Effector memory CD4-positive, alpha-beta T cell (primary cell): ENCODE measurements around the gene NFIX.

ENCODE experiments used
- DNase-seq, 3 donors: peaks; one replicate each; pipeline ENCODE4 v3.0.0-alpha.2; 2020
- H3K27ac ChIP-seq: 2 replicates; pipeline ENCODE4 v1.7.0; 2013; ENCODE audit warnings: mild to moderate bottlenecking, low read length, moderate library complexity; ENCODE audit not compliant: insufficient read depth, poor library complexity, severe bottlenecking
- H3K27me3 ChIP-seq: replicated peaks from 2 replicates; pipeline ENCODE4 v1.7.0; 2013; ENCODE audit warnings: mild to moderate bottlenecking, low read length; ENCODE audit not compliant: insufficient read depth, control insufficient read depth, poor library complexity, severe bottlenecking
- H3K36me3 ChIP-seq: 2 replicates; pipeline ENCODE4 v1.7.0; 2013; ENCODE audit warnings: mild to moderate bottlenecking, low read length, moderate library complexity; ENCODE audit not compliant: control insufficient read depth, insufficient read depth
- H3K4me1 ChIP-seq: 2 replicates; pipeline ENCODE4 v1.7.0; 2013; ENCODE audit warnings: low read length, mild to moderate bottlenecking; ENCODE audit not compliant: control insufficient read depth, insufficient read depth, poor library complexity, severe bottlenecking
- H3K4me3 ChIP-seq: 2 replicates; pipeline ENCODE4 v1.7.0; 2013; ENCODE audit warnings: low read length, low read depth, mild to moderate bottlenecking; ENCODE audit not compliant: insufficient read depth, poor library complexity, severe bottlenecking
- H3K9me3 ChIP-seq: 2 replicates; pipeline ENCODE4 v1.7.0; 2013; ENCODE audit warnings: mild to moderate bottlenecking, low read length, moderate library complexity; ENCODE audit not compliant: control insufficient read depth

NFIX gene

DNA sequence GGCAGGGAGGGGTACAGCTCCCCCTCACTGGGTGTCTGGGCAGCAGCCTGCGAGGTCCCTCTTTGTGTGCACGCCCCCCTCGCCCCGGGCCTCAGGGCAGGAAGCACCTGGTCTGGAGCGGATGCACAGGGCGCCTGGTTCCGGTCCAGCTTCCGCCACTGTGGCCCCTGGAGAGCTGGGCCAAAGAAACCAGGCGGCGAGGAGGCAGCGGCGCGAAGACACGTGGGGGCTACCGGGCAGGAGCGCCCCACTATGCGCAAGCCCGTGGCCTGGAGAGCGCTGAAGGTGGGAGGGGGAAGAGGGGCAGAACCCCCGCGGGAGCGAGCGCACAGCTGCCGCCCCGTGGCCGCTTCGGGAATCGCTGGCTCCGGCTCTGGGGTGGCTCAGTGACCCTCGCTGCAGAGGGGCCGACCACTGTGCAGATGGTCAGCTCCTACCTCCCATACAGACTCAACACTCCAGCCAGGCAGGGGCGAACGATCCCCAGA lies 109.1 kb downstream of the NFIX start:
- DNase-seq, result peak in 2 of 3 donors; percentile 44 to 57
- Histone ChIP-seq H3K27ac (peak overlapping the region; percentile 66), H3K4me1 (peaks cover 51% of the 10 kb centered on the region), H3K4me3 (peak overlapping the region; percentile 68), H3K27me3 (no peaks in the 10 kb centered on the region), H3K36me3 (peaks cover 4% of the 10 kb centered on the region), H3K9me3 (no peaks in the 10 kb centered on the region)

DNA sequence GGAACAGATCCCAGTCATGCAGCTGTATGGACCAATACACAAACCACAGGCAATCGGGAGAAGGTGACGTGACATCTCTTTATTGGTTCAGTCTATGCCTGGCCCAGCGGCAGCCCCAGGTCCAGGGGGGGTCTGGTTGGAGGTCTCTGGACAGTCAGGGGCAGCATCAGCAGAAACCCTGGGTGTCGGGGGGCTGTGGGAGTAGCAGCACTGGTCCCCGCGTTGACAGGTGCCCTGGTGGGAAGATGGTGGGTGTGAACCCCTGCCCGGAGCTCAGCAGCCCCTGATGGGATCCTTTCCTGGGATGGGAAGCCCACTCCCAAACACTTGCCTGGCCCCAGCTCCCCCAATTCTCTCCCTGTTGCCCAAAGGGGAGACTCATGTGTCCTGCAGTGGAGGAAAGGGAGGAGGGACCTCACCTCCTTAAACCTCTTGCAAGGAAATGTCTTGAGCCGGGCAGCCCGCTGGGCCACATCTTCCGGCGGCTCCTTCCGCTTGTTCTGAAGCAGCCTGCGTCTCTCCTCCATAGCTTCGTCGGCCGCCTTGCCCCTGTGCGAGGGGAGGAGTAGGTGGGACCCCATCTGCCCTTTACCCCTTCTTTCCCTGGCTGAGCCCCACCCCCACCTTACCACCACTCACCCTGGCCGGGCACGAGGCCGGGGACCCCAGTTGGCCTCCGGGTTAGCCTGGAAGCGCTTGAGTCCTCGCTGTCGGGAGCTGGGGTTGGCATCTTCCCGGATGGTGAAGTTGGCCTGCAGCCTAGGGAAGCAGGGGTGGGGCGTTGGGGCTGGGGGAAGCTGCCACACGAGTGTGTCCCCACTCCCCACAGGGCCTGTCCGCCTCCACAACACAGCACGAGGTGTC lies 109.8 kb downstream of the NFIX start:
- Histone ChIP-seq H3K9me3 (no peaks in the 10 kb centered on the region), H3K36me3 (peaks cover 9% of the 10 kb centered on the region), H3K27me3 (no peaks in the 10 kb centered on the region), H3K4me3 (peak overlapping the region; percentile 68), H3K4me1 (peaks cover 46% of the 10 kb centered on the region), H3K27ac (peak overlapping the region; percentile 66)
- DNase-seq, result no peak

DNA sequence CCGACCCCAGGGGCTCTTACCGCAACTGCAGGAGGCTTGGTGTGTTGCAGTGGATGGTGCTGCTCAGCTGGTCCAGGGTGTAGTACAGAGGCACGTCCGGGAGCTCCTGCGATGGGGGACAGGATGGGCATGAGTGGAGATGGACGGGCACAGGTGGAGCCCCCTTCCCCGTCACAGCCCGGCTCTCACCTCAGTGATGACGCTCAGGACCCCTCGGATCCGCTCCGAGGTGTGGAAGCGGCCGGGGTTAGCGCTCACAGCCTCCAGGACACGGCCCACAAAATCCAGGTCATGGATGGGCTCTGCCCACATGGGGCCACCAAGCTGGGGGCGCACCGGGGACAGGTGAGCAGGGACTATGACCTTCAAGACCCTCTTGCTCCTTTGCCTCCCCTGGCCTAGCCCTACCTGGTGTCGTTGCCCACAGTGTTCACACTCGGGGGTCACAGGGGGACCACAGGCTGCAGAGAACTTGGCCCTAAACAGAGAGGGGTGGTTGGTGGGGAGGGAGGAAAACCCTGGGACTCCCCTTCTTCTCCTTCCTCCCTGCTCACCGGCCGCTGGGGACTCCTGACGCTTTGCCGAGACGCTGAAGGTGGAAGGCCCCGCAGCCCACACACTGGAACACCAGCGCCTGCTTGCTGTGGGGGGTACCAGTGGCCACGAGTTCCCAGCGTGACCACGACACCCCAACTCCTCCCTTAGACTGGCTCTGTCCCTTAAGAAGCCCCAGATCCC lies 114.3 kb downstream of the NFIX start:
- no peak overlapping the region for H3K4me3 ChIP-seq
- H3K27me3 ChIP-seq, result no peaks in the 10 kb centered on the region
- peaks cover 24% of the 10 kb centered on the region for H3K36me3 ChIP-seq
- H3K4me1 ChIP-seq, result peaks cover 7% of the 10 kb centered on the region
- DNase-seq, result no peak
- H3K27ac ChIP-seq, result no peak overlapping the region
- no peaks in the 10 kb centered on the region for H3K9me3 ChIP-seq

DNA sequence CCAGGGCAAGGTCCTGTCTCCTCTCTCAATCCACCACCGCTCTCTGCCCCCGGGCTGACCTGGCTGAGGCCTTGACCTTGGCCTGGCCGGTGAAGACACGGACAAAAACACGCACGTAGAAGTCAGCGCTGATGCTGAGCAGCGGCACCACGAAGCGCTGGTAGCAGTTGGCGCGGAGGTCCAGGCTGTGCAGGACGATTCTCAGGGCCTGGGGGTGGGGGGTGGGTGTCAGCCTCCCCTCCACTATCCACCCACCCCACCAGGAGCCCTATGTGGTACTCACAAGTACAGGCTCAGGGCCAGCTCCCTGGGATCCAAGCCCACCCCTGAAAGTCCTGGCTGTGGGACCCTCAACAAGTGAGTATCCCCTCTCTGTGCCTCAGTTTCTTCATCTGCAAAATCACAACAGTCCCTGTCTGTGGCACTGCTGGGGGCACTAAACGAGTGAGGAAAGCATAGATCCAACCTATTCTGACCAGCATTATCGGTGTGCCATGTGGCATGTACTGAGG lies 114.9 kb downstream of the NFIX start:
- Histone ChIP-seq H3K4me1 (peaks cover 4% of the 10 kb centered on the region), H3K4me3 (no peak overlapping the region), H3K9me3 (no peaks in the 10 kb centered on the region), H3K27me3 (no peaks in the 10 kb centered on the region), H3K36me3 (peaks cover 24% of the 10 kb centered on the region), H3K27ac (no peak overlapping the region)
- no peak for DNase-seq

DNA sequence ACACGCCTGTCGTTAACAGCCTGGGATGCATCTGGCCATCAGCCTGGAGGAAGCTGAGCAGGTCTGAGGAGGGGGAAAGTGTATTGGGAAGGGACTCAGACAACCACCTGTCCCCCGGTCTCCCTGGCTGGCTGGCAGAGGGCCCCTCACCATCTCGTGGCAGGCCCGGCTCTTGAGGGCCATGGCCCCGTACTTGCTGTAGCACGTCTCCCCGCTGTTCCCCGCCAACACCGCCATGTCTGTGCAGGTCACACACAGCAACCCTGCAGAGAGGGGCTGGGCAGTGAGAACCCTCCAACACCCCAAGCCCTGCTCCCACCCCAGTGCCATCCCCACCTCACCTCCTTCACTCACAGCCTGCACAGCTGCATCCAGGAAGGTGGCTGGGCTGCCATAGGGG lies 117.3 kb downstream of the NFIX start:
- no peak for DNase-seq
- Histone ChIP-seq H3K36me3 (peaks cover 24% of the 10 kb centered on the region), H3K9me3 (no peaks in the 10 kb centered on the region), H3K27me3 (no peaks in the 10 kb centered on the region), H3K27ac (no peak overlapping the region), H3K4me1 (peaks cover 22% of the 10 kb centered on the region), H3K4me3 (no peak overlapping the region)

DNA sequence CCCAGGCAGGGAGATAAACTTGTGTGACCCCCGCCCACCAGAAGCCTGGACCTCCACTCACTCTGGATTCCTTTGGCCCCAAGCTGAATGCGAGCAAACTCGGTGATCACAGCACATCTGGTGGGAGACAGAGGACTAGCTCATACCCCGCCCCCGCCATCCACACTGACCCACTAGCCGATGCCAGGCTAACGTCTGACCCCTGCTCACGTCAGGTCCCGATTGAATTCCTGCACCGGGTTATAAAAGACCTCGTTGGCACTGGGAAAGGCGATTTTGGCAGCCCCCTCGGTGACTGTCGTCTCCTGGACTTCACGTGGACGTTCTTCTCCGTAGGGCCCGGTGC lies 120.6 kb downstream of the NFIX start:
- no peak for DNase-seq
- H3K4me1 ChIP-seq, result peaks cover 36% of the 10 kb centered on the region
- peak overlapping the region; percentile 80 for H3K4me3 ChIP-seq
- peak overlapping the region; percentile 69 for H3K27ac ChIP-seq
- no peaks in the 10 kb centered on the region for H3K9me3 ChIP-seq
- H3K36me3 ChIP-seq, result peaks cover 13% of the 10 kb centered on the region
- H3K27me3 ChIP-seq, result no peaks in the 10 kb centered on the region

DNA sequence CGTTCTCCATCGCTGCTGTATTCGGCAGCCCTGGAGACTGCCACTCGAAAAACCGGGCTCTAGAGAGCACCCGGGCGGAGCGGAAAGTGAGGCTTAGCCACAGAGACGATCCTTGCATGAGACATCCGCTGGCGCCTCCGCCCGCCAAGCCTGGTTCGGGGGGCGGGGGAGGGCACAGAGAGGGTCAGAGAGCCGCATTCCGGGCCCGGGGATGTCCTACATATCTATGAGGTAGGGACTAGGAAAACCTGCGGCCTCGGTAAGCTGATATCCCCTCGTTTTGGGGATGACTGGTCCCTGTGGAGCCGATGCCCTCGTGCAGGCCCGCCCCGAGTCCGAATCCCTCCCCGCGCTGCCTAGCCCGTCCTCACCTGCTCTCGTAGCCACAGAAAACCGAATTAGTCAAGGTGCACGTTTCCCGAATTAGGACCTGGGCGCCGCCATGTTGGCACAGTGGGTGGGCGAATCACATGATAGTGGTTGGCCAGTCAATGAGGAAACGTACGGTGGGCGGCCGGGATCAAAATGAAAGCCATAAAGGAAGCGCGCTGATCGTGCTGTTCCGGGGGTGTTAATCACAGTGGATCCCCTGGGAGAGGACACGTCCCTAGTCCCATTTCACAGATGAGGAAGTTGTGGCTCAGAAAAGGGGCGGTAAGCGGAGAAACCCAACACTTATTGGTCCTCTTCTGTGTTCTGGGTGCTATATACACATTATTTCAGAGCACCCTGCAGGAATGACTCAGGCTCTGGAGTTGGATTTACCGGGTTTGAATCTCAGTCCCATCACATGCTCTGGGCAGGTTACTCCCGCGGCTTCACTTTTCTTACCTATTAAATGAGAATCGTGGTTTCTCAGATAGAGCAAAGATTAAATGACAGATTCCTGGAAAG lies 121.3 kb downstream of the NFIX start, which contains the start of gene TRMT1:
TSS of gene TRMT1 (minus strand) at position 459 of the 894 bp plus-strand sequence. CDS start at position 118, 341 bp downstream.
- Histone ChIP-seq H3K27me3 (no peaks in the 10 kb centered on the region), H3K9me3 (no peaks in the 10 kb centered on the region), H3K36me3 (peaks cover 13% of the 10 kb centered on the region), H3K4me1 (peaks cover 36% of the 10 kb centered on the region), H3K27ac (peak within 1 kb of the TSS; percentile 69), H3K4me3 (peak within 1 kb of the TSS; percentile 80)
- peak; percentile 79 to 87 (median 82) for DNase-seq

DNA sequence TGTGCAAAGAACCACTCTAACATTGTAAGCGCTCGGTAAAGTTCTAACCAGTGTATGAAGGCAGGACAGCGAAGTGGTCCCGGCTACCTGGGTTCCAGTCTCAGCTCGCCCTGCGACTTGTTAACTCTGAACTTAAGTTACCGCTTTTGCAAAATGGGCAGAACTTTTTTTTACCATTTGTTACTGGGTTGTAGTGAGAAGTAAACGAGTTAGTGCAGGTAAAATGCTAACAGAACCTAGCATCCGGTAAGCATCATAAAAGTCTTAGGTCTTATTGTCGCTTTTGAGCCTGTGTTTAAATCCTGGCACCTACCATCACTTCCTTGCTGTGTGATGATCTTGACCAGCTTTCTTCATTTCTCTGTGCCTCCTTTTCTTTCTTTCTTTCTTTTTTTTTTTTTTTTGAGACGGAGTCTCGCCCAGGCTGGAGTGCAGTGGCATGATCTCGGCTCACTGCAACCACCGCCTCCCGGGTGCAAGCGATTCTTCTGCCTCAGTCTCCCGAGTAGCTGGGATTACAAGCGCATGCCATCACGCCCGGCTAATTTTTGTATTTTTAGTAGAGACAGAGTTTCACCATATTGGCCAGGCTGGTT lies 122.0 kb downstream of the NFIX start:
- H3K4me3 ChIP-seq, result peak overlapping the region; percentile 80
- no peak for DNase-seq
- peaks cover 36% of the 10 kb centered on the region for H3K4me1 ChIP-seq
- peaks cover 13% of the 10 kb centered on the region for H3K36me3 ChIP-seq
- no peaks in the 10 kb centered on the region for H3K27me3 ChIP-seq
- no peaks in the 10 kb centered on the region for H3K9me3 ChIP-seq
- peak overlapping the region; percentile 69 for H3K27ac ChIP-seq

DNA sequence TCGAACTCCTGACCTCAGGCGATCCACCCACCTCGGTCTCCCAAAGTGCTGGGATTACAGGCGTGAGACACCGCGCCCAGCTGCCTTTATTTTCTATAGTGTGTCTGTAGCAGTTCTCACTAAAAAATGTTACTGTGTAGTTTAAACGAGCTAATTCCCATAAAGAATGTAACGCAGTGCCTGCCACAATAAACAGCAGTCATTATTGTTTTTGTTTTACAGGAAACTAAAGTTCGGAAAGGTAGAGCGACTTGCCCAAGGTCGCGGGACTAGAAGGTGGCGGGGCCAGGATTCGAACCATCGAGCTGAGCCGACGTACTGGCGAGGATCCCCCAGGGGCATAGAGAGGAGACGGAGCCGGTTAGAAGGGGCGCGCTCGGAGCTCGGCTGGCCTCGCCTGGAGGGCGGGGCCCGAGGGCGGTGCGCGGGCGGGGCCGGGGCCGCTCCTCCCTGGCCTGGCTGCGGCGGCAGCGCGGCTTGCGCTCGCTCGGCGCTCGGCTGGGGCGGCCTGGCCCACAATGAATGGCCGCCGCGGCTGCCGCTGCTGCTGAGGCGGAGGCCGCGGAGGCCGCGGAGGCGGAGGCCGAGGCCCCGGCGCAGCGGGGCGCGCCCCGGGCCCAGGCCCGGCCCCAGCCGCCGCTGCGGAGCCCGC lies 122.6 kb downstream of the NFIX start, which contains the start of gene NACC1:
TSS of gene NACC1 (plus strand) at position 493 of the 652 bp plus-strand sequence. CDS start 16,944 bp downstream, outside the sequence.
- Histone ChIP-seq H3K4me3 (peak within 1 kb of the TSS; percentile 86), H3K27ac (peak within 1 kb of the TSS; percentile 69), H3K9me3 (no peaks in the 10 kb centered on the region), H3K36me3 (peaks cover 7% of the 10 kb centered on the region), H3K4me1 (peaks cover 36% of the 10 kb centered on the region), H3K27me3 (no peaks in the 10 kb centered on the region)
- DNase-seq, result peak; percentile 73 to 79 (median 77)
